ENCODE data around the gene EPGN.

EPGN gene

DNA sequence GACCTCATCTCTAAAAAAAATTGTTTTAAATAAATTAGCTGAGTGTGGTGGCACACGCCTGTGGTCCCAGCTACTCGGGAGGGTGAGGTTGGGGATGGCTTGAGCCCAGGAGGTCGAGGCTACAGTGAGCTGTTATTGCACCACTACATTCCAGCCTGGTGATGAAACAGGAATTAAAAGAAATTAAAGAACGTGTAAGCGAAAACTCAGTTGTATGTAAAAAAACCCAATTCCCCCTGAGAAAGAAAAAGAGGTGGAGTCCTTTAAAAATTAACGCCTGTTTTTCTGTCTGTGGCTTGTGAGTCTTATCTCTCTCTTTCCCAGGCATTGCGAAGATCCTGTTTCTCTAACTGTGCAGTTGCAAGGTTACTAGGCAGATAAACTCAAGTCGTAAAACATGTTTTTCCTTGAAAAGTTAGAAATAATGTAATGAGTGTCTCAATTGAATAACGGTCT is 22.1 kb downstream of the EPGN start:
- H3K9me2 ChIP-seq (replicated peaks; ENCODE audit: insufficient read depth, low read length), result no peaks in the 10 kb centered on the region
- no peak overlapping the region for H2AFZ ChIP-seq (ENCODE audit: low read depth, low read length, severe bottlenecking)
- no peaks in the 10 kb centered on the region for H3K36me3 ChIP-seq (ENCODE audit: low read length)
- no peak overlapping the region for H3K4me2 ChIP-seq (ENCODE audit: low read depth, low read length, poor library complexity, severe bottlenecking)
- H3F3A ChIP-seq (ENCODE audit: insufficient read depth), result no peaks in the 10 kb centered on the region
- no peaks in the 10 kb centered on the region for H4K20me1 ChIP-seq (ENCODE audit: low read depth, low read length)
- no peak overlapping the region for H3K4me3 ChIP-seq (ENCODE audit: insufficient read depth, low read length, poor library complexity, severe bottlenecking)
- no peak for TF ChIP-seq EZH2phosphoT487 (conservative IDR thresholded peaks at IDR 0.05; ENCODE audit: low read length)
- TF ChIP-seq CTCF (IDR thresholded peaks at IDR 0.05; ENCODE audit: insufficient read depth, low read length, poor library complexity, severe bottlenecking), result no peak
- H3K27me3 ChIP-seq (ENCODE audit: low read length), result no peaks in the 10 kb centered on the region
- H3K27ac ChIP-seq (ENCODE audit: low read depth, low read length), result no peak overlapping the region
- no peak overlapping the region for H3K9ac ChIP-seq (ENCODE audit: low read length)
- no peaks in the 10 kb centered on the region for H3K9me3 ChIP-seq (ENCODE audit: insufficient read depth, low read length)
- no peaks in the 10 kb centered on the region for H3K79me2 ChIP-seq (ENCODE audit: insufficient read depth, low read length)

DNA sequence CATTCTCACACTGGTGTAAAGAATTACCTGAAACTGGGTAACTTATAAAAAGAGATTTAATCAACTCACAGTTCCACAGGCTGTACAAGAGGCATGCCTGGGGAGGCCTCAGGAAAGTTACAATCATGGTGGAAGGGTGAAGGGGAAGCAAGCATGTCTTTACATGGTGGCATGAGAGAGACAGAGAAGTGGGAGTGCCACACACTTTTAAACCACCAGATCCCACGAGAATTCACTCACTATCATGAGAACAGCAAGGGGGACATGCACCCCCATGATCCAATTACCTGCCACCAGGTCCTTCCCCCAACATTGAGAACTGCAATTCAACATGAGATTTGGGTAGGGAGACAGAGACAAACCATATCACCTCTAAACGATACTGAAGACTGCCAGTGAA is 23.0 kb downstream of the EPGN start:
- Histone ChIP-seq H3K9me3 (ENCODE audit: insufficient read depth, low read length) (no peaks in the 10 kb centered on the region), H3K27me3 (ENCODE audit: low read length) (no peaks in the 10 kb centered on the region), H3K79me2 (ENCODE audit: insufficient read depth, low read length) (no peaks in the 10 kb centered on the region), H3K9ac (ENCODE audit: low read length) (no peak overlapping the region), H3F3A (ENCODE audit: insufficient read depth) (no peaks in the 10 kb centered on the region), H3K36me3 (ENCODE audit: low read length) (no peaks in the 10 kb centered on the region), H4K20me1 (ENCODE audit: low read depth, low read length) (no peaks in the 10 kb centered on the region), H2AFZ (ENCODE audit: low read depth, low read length, severe bottlenecking) (no peak overlapping the region), H3K4me3 (ENCODE audit: insufficient read depth, low read length, poor library complexity, severe bottlenecking) (no peak overlapping the region), H3K27ac (ENCODE audit: low read depth, low read length) (no peak overlapping the region), H3K4me2 (ENCODE audit: low read depth, low read length, poor library complexity, severe bottlenecking) (no peak overlapping the region), H3K9me2 (replicated peaks; ENCODE audit: insufficient read depth, low read length) (no peaks in the 10 kb centered on the region)
- no peak for TF ChIP-seq EZH2phosphoT487 (conservative IDR thresholded peaks at IDR 0.05; ENCODE audit: low read length)
- TF ChIP-seq CTCF (IDR thresholded peaks at IDR 0.05; ENCODE audit: insufficient read depth, low read length, poor library complexity, severe bottlenecking), result no peak

DNA sequence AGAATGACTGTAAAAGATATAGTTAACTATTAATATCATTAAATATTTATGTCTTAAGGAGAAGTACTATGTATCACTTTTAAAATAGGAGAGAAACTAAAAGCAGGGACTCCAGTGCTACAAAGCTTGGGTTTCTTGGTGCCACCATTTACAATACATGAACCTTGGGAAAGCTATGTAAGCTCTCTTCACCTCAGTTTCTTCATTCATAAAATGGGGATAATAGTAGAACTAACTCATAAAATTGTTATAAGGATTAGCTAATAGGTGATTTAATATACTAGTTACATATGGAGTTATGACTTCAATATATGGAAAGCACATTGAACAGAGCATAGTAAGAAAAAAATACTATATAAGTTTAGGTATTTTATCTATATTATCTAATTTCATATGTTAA is 23.7 kb downstream of the EPGN start:
- Histone ChIP-seq H3K27me3 (ENCODE audit: low read length) (no peaks in the 10 kb centered on the region), H3K9me2 (replicated peaks; ENCODE audit: insufficient read depth, low read length) (no peaks in the 10 kb centered on the region), H3K27ac (ENCODE audit: low read depth, low read length) (no peak overlapping the region), H3K4me2 (ENCODE audit: low read depth, low read length, poor library complexity, severe bottlenecking) (no peak overlapping the region), H3K4me3 (ENCODE audit: insufficient read depth, low read length, poor library complexity, severe bottlenecking) (no peak overlapping the region), H3F3A (ENCODE audit: insufficient read depth) (no peaks in the 10 kb centered on the region), H3K9ac (ENCODE audit: low read length) (no peak overlapping the region), H3K9me3 (ENCODE audit: insufficient read depth, low read length) (no peaks in the 10 kb centered on the region), H2AFZ (ENCODE audit: low read depth, low read length, severe bottlenecking) (no peak overlapping the region), H4K20me1 (ENCODE audit: low read depth, low read length) (no peaks in the 10 kb centered on the region), H3K79me2 (ENCODE audit: insufficient read depth, low read length) (no peaks in the 10 kb centered on the region), H3K36me3 (ENCODE audit: low read length) (no peaks in the 10 kb centered on the region)
- TF ChIP-seq EZH2phosphoT487 (conservative IDR thresholded peaks at IDR 0.05; ENCODE audit: low read length), result no peak
- TF ChIP-seq CTCF (IDR thresholded peaks at IDR 0.05; ENCODE audit: insufficient read depth, low read length, poor library complexity, severe bottlenecking), result no peak
